Measurements from ENCODE around the gene SMIM27. TPM values are rescaled to one million over a fixed set of nuclear protein-coding genes. Genes with fewer than 3 reads are reported as not detected.

Gene SMIM27
- total and polyA plus RNA-seq, 2 of the 8 experiments (the other 6 are each of a cell fraction or from before 2014, with no cell fraction given), result 3.6 to 18.1 TPM

- TF ChIP-seq ATF2 (IDR thresholded peaks at IDR 0.05; ENCODE audit: low read length), result no peak
- TF ChIP-seq NANOG (IDR thresholded peaks at IDR 0.05; ENCODE audit: insufficient read depth, low read depth, low read length, poor library complexity, severe bottlenecking), result peak; percentile 6
- TF ChIP-seq JUN (IDR thresholded peaks at IDR 0.05; ENCODE audit: low read depth, low read length), result no peak
- no peak for TF ChIP-seq RFX5 (IDR thresholded peaks at IDR 0.05; ENCODE audit: borderline replicate concordance, low read depth, low read length)
- TF ChIP-seq CTBP2 (IDR thresholded peaks at IDR 0.05; ENCODE audit: borderline replicate concordance, insufficient read depth, insufficient read length, low read length), result no peak
- TF ChIP-seq FOSL1 (IDR thresholded peaks at IDR 0.05; ENCODE audit: insufficient read depth, low read depth, low read length), result 0 out of 2 replicates have a peak, but pooled peaks have one; percentile 43
- TF ChIP-seq HDAC6 (IDR thresholded peaks at IDR 0.05; ENCODE audit: low read depth, low read length), result no peak
- no peak for TF ChIP-seq CHD7 (IDR thresholded peaks at IDR 0.05; ENCODE audit: insufficient replicate concordance, low read length)
Measured at GRCh38 chr9:32552172-32552872, at the start of gene SMIM27, which contains the start of gene TOPORS (continued).

Data from H1 (cell line).